Right lobe of liver (tissue), 4 donors: Measurements from ENCODE around the gene KCNH2.

Source experiments
- CTCF ChIP-seq, 4 donors: fragments of 200-600 bp in 3 of 4; fragments of 450-650 bp in 1 of 4; IDR thresholded peaks; one replicate each; pipeline versions ENCODE4 v1.5.1 to v1.8.0; 2016 to 2022; ENCODE audit warnings: antibody characterized with exemption in 4 of 4, mild to moderate bottlenecking in 2 of 4
- POLR2A ChIP-seq: fragments of 450-650 bp; IDR thresholded peaks from one replicate; pipeline ENCODE4 v1.6.1; 2017; ENCODE audit warnings: antibody characterized with exemption, mild to moderate bottlenecking
- donor health status: DM: no; HTN: no; CAD: no.
- donor health status: DM: no; HTN: no; CAD: no.
- donor health status: DM: no; HTN: yes; CAD: no.

- TF ChIP-seq CTCF (IDR thresholded peaks at IDR 0.05) (no peak), POLR2A (no peak)
Observed at GRCh38 chr7:150911590-150912267, 66.4 kb downstream of the KCNH2 start.
